ENCODE data around the gene ZNF385A.

Gene ZNF385A

GRCh38 chr12:54381136-54381535 lies 3.4 kb downstream of the ZNF385A start:
- DNase-seq: no peak
- no peaks in the 10 kb centered on the region for H3K9me3 Mint-ChIP-seq
- TF ChIP-seq CTCF (IDR thresholded peaks at IDR 0.05): no peak
- H3K4me1 Mint-ChIP-seq: peaks cover 83% of the 10 kb centered on the region
- H3K27me3 Mint-ChIP-seq (ENCODE audit: low read depth, poor library complexity): peaks cover 7% of the 10 kb centered on the region
- H3K36me3 Mint-ChIP-seq (ENCODE audit: low read depth): peaks cover 11% of the 10 kb centered on the region
- no peak overlapping the region for H3K4me3 Mint-ChIP-seq
- no peak overlapping the region for H3K27ac Mint-ChIP-seq

GRCh38 chr12:54379398-54380201 lies 4.9 kb downstream of the ZNF385A start:
- peak overlapping the region; percentile 80 for H3K4me3 Mint-ChIP-seq
- H3K36me3 Mint-ChIP-seq (ENCODE audit: low read depth): peaks cover 11% of the 10 kb centered on the region
- H3K27ac Mint-ChIP-seq: peak overlapping the region; percentile 91
- DNase-seq: peak; percentile 97
- H3K9me3 Mint-ChIP-seq: no peaks in the 10 kb centered on the region
- peaks cover 7% of the 10 kb centered on the region for H3K27me3 Mint-ChIP-seq (ENCODE audit: low read depth, poor library complexity)
- H3K4me1 Mint-ChIP-seq: peaks cover 83% of the 10 kb centered on the region
- peak; percentile 100 for TF ChIP-seq CTCF (IDR thresholded peaks at IDR 0.05)

GRCh38 chr12:54378796-54379397 lies 5.6 kb downstream of the ZNF385A start:
- peak; percentile 87 for DNase-seq
- H3K9me3 Mint-ChIP-seq: no peaks in the 10 kb centered on the region
- peaks cover 7% of the 10 kb centered on the region for H3K27me3 Mint-ChIP-seq (ENCODE audit: low read depth, poor library complexity)
- TF ChIP-seq CTCF (IDR thresholded peaks at IDR 0.05): no peak
- peaks cover 11% of the 10 kb centered on the region for H3K36me3 Mint-ChIP-seq (ENCODE audit: low read depth)
- no peak overlapping the region for H3K27ac Mint-ChIP-seq
- peaks cover 83% of the 10 kb centered on the region for H3K4me1 Mint-ChIP-seq
- peak overlapping the region; percentile 87 for H3K4me3 Mint-ChIP-seq

DNA sequence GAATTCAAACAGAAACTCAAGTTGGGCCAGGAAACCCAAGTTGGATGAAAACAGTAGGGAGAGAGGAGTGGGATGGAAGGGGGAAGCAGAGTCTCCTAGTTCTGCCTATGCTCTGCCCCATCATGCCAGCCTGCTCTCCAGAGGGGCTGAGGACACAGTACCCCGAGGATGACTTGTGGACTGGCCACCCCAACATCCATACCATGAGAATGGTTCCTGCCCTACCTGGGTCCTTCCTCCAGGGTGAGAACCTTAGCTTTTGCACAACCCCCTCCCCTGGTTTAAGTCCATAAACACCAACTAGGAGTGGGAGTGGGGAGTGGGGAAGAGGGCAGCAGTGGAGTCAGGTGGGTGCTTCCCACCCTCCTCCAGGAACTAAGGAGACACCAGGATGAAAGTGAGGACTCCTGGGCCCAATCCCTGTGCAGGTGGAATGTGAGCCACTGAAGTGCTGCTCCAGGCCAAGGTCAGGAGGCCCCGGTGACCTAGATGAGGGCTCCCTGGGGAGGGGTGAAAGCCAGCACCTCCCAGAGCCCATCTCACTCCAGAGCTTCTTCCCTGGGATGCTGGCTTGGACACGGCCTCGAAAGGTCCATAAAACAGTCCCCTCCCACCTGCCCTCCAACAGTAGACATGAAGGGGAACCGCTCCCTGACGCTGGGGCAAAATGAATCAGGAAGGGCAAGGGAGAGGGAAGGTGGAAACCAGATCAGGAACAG lies 6.6 kb downstream of the ZNF385A start:
- Mint-ChIP-seq H3K9me3 (no peaks in the 10 kb centered on the region), H3K36me3 (ENCODE audit: low read depth) (peaks cover 12% of the 10 kb centered on the region), H3K27me3 (ENCODE audit: low read depth, poor library complexity) (peaks cover 7% of the 10 kb centered on the region), H3K4me3 (peak overlapping the region; percentile 87), H3K4me1 (peaks cover 83% of the 10 kb centered on the region), H3K27ac (no peak overlapping the region)
- TF ChIP-seq CTCF (IDR thresholded peaks at IDR 0.05): no peak
- no peak for DNase-seq

DNA sequence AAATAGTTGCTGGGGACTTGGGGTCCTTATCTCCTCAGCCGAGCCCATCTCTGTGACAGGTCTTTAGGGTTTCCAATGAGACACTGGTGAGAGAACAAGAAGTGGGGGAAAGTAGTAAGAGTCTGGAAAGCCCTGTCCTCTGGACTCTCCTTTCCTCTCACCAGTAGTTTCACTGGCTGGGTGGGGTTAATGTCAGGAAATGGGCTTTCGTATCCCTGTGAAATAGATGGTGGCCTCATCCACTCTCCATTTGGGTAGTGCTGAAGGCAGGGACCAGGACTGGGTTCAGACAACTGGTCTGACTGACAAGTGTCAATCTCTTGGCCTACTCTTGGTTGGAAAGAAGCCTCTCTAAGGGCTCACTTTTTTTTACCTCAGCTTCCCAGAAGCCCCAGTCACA lies 7.5 kb downstream of the ZNF385A start:
- peaks cover 92% of the 10 kb centered on the region for H3K4me1 Mint-ChIP-seq
- H3K4me3 Mint-ChIP-seq: peak overlapping the region; percentile 21
- H3K27ac Mint-ChIP-seq: peak overlapping the region; percentile 52

More for the DNA sequence above, 7.5 kb downstream of the ZNF385A start:
- peaks cover 7% of the 10 kb centered on the region for H3K27me3 Mint-ChIP-seq (ENCODE audit: low read depth, poor library complexity)
- DNase-seq: no peak
- no peak for TF ChIP-seq CTCF (IDR thresholded peaks at IDR 0.05)
- peaks cover 12% of the 10 kb centered on the region for H3K36me3 Mint-ChIP-seq (ENCODE audit: low read depth)
- no peaks in the 10 kb centered on the region for H3K9me3 Mint-ChIP-seq
